ENCODE results near the gene MNX1.

Gene MNX1

GRCh38 chr7:157021071-157021870 is 10.8 kb upstream of the MNX1 start:
- H2AFZ ChIP-seq (ENCODE audit: low read length): peak overlapping the region; percentile 65
- H2BK5ac ChIP-seq (ENCODE audit: low read length): no peak overlapping the region
- H3K27ac ChIP-seq (replicated peaks; ENCODE audit: low read length): no peak overlapping the region
- peaks cover 65 to 100% (median 93%) of the 10 kb centered on the region in 3 experiments for H3K27me3 ChIP-seq (ENCODE audit: control insufficient read depth in 3 of 3, insufficient read depth in 3 of 3, low read depth in 1 of 3, low read length in 3 of 3)
- no peaks in the 10 kb centered on the region for H3K36me3 ChIP-seq (replicated peaks in 1 of 2; ENCODE audit: control insufficient read depth in 2 of 2, insufficient read depth in 2 of 2, low read length in 2 of 2)
- peak overlapping the region; percentile 61 for H2BK120ac ChIP-seq (ENCODE audit: low read depth, low read length)
- no peak overlapping the region for H2BK12ac ChIP-seq (ENCODE audit: low read length)
- no CpG with 5 or more reads among the region's 84 CpGs for WGBS, 2 donors (ENCODE audit: extremely low coverage in 2 of 2, insufficient read length in 2 of 2, insufficient replicate concordance in 1 of 2)
- H3K9ac ChIP-seq (ENCODE audit: low read depth, low read length, poor library complexity): no peak overlapping the region
- H3K79me1 ChIP-seq (ENCODE audit: low read depth, low read length): no peaks in the 10 kb centered on the region
- H3K9me3 ChIP-seq (replicated peaks in 1 of 2; ENCODE audit: control insufficient read depth in 2 of 2, insufficient read depth in 1 of 2, low read depth in 1 of 2, low read length in 2 of 2): peaks cover 0 to 4% of the 10 kb centered on the region in 2 donors
- peak overlapping the region; percentile 56 for H2AK5ac ChIP-seq (ENCODE audit: low read depth, low read length)
- H2BK15ac ChIP-seq (ENCODE audit: low read length): no peak overlapping the region
- H3K4ac ChIP-seq (ENCODE audit: low read length): no peak overlapping the region
- no peak overlapping the region for H3K4me3 ChIP-seq (ENCODE audit: low read length in 2 of 2)
- no peak overlapping the region for H3K14ac ChIP-seq (ENCODE audit: low read length)
- no peak overlapping the region for H4K8ac ChIP-seq (ENCODE audit: low read depth, low read length)
- H3K23ac ChIP-seq (ENCODE audit: low read depth, low read length, poor library complexity): peak overlapping the region; percentile 85
- peak overlapping the region; percentile 76 for H3K18ac ChIP-seq (ENCODE audit: low read length)
- peaks cover 0 to 2% of the 10 kb centered on the region in 2 donors for H3K4me1 ChIP-seq (ENCODE audit: control insufficient read depth in 2 of 2, insufficient read depth in 1 of 2, low read depth in 1 of 2, low read length in 2 of 2)
- H4K91ac ChIP-seq (ENCODE audit: low read depth, low read length, poor library complexity): no peak overlapping the region
- DNase-seq (ENCODE audit: low spot score): no peak
- H3K4me2 ChIP-seq (ENCODE audit: insufficient read depth, low read length, poor library complexity, severe bottlenecking): peak overlapping the region; percentile 25

DNA sequence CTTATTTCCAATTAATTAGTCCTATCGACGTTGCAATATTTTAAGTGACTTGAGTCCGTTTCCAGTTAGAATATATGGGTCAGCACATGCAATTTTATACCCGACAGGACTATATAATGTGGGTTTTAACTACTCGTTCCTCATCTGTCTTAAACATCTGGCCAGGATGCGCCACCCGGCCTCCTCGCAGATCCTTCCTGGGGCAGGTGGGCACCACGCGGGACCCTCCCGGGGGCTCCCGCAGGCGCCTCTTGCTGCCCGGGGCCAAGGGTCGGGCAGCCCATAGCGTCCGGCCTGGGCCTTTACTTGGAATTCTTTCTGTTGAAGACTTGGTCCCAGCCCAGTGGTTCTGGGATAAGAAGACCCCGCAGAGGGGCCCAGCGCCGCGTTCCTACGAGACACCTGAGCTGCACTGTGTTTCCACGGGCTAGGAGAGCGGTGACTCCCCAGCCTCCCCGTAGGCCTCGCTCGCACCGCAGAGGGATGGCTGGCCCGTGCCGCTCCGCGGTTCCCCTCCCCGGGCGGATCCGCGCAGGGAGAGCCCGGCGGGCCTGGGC is 10.1 kb upstream of the MNX1 start:
- peak overlapping the region; percentile 76 for H3K18ac ChIP-seq (ENCODE audit: low read length)
- no peak overlapping the region for H2BK120ac ChIP-seq (ENCODE audit: low read depth, low read length)
- no CpG with 5 or more reads among the region's 38 CpGs for WGBS, 2 donors (ENCODE audit: extremely low coverage in 2 of 2, insufficient read length in 2 of 2, insufficient replicate concordance in 1 of 2)
- H3K79me1 ChIP-seq (ENCODE audit: low read depth, low read length): no peaks in the 10 kb centered on the region
- peak overlapping the region; percentile 11 for H3K4me2 ChIP-seq (ENCODE audit: insufficient read depth, low read length, poor library complexity, severe bottlenecking)
- H4K91ac ChIP-seq (ENCODE audit: low read depth, low read length, poor library complexity): no peak overlapping the region
- H3K4ac ChIP-seq (ENCODE audit: low read length): no peak overlapping the region
- no peak overlapping the region for H3K27ac ChIP-seq (replicated peaks; ENCODE audit: low read length)
- H3K14ac ChIP-seq (ENCODE audit: low read length): no peak overlapping the region
- peaks cover 0 to 2% of the 10 kb centered on the region in 2 donors for H3K4me1 ChIP-seq (ENCODE audit: control insufficient read depth in 2 of 2, insufficient read depth in 1 of 2, low read depth in 1 of 2, low read length in 2 of 2)
- DNase-seq (ENCODE audit: low spot score): no peak
- H3K23ac ChIP-seq (ENCODE audit: low read depth, low read length, poor library complexity): peak overlapping the region; percentile 85
- H2BK12ac ChIP-seq (ENCODE audit: low read length): no peak overlapping the region
- H2BK15ac ChIP-seq (ENCODE audit: low read length): no peak overlapping the region
- H3K27me3 ChIP-seq (ENCODE audit: control insufficient read depth in 3 of 3, insufficient read depth in 3 of 3, low read depth in 1 of 3, low read length in 3 of 3): peaks cover 71 to 100% (median 95%) of the 10 kb centered on the region in 3 experiments
- H3K9me3 ChIP-seq (replicated peaks in 1 of 2; ENCODE audit: control insufficient read depth in 2 of 2, insufficient read depth in 1 of 2, low read depth in 1 of 2, low read length in 2 of 2): peaks cover 0 to 4% of the 10 kb centered on the region in 2 donors
- H3K4me3 ChIP-seq (ENCODE audit: low read length in 2 of 2): no peak overlapping the region
- no peak overlapping the region for H2BK5ac ChIP-seq (ENCODE audit: low read length)
- no peaks in the 10 kb centered on the region for H3K36me3 ChIP-seq (replicated peaks in 1 of 2; ENCODE audit: control insufficient read depth in 2 of 2, insufficient read depth in 2 of 2, low read length in 2 of 2)
- peak overlapping the region; percentile 56 for H2AK5ac ChIP-seq (ENCODE audit: low read depth, low read length)
- H2AFZ ChIP-seq (ENCODE audit: low read length): peak overlapping the region; percentile 65
- H3K9ac ChIP-seq (ENCODE audit: low read depth, low read length, poor library complexity): no peak overlapping the region
- no peak overlapping the region for H4K8ac ChIP-seq (ENCODE audit: low read depth, low read length)

DNA sequence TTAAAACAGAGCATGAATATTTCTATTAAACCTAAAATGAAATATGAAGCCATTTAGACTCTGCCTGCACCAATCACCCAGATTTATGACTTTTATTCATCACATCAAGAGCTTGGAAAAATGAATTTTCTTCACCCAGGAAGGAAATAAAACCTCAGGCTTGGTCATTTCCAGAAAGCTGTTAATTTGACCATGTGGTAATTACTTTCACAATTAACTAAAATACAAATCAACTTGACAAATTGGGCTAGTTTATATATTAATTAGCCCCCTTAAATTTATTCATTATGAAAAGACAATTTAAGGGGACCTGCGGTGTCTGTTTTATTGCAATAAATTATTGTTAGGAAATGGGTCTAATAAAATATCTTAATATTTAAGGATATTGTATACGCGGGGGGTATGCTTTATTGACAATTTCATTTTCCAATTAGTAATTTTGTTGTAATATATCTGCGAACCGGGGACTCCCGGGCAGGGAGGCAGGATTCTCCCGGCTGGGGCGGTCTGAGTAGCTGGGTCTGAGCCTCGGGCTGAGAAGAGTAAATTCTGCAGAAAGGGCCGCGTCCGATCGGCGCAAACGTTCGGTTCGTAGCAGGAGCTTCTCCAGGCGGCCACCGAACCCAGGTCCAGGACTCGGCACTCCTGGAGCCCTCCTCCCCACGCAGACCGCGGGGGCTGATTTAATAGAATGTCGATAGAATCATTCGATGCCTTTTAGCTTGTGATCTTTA is 9.4 kb upstream of the MNX1 start:
- no peak overlapping the region for H2BK12ac ChIP-seq (ENCODE audit: low read length)
- peaks cover 0 to 2% of the 10 kb centered on the region in 2 donors for H3K4me1 ChIP-seq (ENCODE audit: control insufficient read depth in 2 of 2, insufficient read depth in 1 of 2, low read depth in 1 of 2, low read length in 2 of 2)
- no peak overlapping the region for H3K4ac ChIP-seq (ENCODE audit: low read length)
- peaks cover 77 to 100% (median 95%) of the 10 kb centered on the region in 3 experiments for H3K27me3 ChIP-seq (ENCODE audit: control insufficient read depth in 3 of 3, insufficient read depth in 3 of 3, low read depth in 1 of 3, low read length in 3 of 3)
- no peak overlapping the region for H3K9ac ChIP-seq (ENCODE audit: low read depth, low read length, poor library complexity)
- H3K14ac ChIP-seq (ENCODE audit: low read length): no peak overlapping the region
- no peak overlapping the region for H4K8ac ChIP-seq (ENCODE audit: low read depth, low read length)
- H2AFZ ChIP-seq (ENCODE audit: low read length): no peak overlapping the region
- H4K91ac ChIP-seq (ENCODE audit: low read depth, low read length, poor library complexity): no peak overlapping the region
- no peak overlapping the region for H2BK5ac ChIP-seq (ENCODE audit: low read length)
- no peak overlapping the region for H3K18ac ChIP-seq (ENCODE audit: low read length)
- H3K4me3 ChIP-seq (ENCODE audit: low read length in 2 of 2): no peak overlapping the region
- no peak overlapping the region for H2BK120ac ChIP-seq (ENCODE audit: low read depth, low read length)
- H2AK5ac ChIP-seq (ENCODE audit: low read depth, low read length): no peak overlapping the region
- WGBS, 2 donors (ENCODE audit: extremely low coverage in 2 of 2, insufficient read length in 2 of 2, insufficient replicate concordance in 1 of 2): no CpG with 5 or more reads among the region's 25 CpGs
- no peak overlapping the region for H3K4me2 ChIP-seq (ENCODE audit: insufficient read depth, low read length, poor library complexity, severe bottlenecking)
- H3K79me1 ChIP-seq (ENCODE audit: low read depth, low read length): no peaks in the 10 kb centered on the region
- no peak for DNase-seq (ENCODE audit: low spot score)
- H3K9me3 ChIP-seq (replicated peaks in 1 of 2; ENCODE audit: control insufficient read depth in 2 of 2, insufficient read depth in 1 of 2, low read depth in 1 of 2, low read length in 2 of 2): peaks cover 0 to 4% of the 10 kb centered on the region in 2 donors
- H2BK15ac ChIP-seq (ENCODE audit: low read length): no peak overlapping the region
- H3K23ac ChIP-seq (ENCODE audit: low read depth, low read length, poor library complexity): no peak overlapping the region
- no peaks in the 10 kb centered on the region for H3K36me3 ChIP-seq (replicated peaks in 1 of 2; ENCODE audit: control insufficient read depth in 2 of 2, insufficient read depth in 2 of 2, low read length in 2 of 2)
- H3K27ac ChIP-seq (replicated peaks; ENCODE audit: low read length): no peak overlapping the region
